HG03342 (cell line): ENCODE results near the gene ACTL6B.
"Not testable (repeated sequence)": the region's sequence is repeated elsewhere in the genome, so short reads cannot be mapped to it uniquely, and the experiment has no call there.

Experiments
- ATAC-seq: cut with Tn5 transposase; IDR thresholded peaks from one replicate; pipeline ENCODE4 v1.9.1; 2021; ENCODE audit warnings: mild to moderate bottlenecking, moderate library complexity; ENCODE audit not compliant: unreplicated experiment

The ACTL6B gene

DNA sequence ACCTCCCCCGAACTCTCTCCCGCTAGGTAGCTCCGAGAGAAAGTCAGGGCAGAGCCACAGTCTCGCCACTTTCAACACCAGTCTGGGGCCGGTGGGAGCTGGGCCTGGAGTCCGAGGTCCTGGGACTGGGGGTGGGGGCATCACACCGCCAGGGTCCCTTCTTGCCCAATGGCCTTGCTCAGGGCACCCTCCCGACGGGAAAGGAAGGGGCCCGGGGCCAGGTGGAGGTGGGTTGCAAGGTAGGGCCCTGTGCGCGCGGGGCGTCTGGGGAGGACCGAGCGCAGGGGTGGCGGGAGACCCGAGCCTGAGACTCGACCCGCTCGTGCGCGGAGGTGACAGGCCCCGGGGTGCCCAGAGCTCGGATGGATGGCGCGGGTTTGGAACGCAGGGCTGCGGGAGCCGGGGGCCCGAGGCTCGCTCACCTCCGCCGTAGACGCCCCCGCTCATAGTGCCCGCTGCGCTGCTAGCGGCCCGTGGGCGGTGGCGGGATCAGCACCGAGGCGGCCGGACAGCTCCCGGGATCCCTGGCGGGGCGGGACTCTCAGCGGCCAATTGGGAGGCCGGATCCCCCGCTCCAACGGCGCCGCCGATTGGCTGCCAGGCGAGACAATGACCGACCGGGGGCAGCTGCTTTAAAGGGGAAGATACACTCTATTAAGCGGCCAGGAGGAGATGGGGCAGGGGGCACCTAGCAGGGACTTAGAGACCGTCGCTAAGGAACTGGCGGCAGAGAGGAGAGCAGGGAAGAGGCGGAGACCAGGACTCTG, at the start of gene ACTL6B:
ACTL6B (minus strand) TSS at position 541 of the 767 bp plus-strand sequence; CDS start at position 447, 94 bp downstream.
- ATAC-seq: no peak

DNA sequence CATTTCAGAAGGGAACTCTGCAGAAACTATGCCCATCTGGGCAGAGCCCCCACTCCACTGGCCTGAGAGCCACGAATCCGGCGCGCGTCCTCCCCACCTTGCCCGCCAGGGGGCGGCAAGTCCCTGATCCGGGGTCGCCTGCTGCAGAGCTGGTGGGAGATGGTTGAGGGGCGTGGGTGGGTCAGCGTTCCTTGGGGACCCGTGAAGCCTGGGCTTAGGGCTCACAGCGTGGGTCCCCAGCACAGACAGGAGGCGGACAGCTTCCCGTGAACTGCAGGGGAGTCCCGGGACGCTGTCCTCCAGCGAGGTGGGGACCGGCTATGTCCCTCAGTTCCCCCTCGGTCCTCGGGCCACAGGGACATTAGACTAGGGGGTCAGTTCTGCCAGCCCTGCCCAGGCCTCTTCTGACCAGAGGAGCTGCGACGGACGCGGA, 49.1 kb upstream of the ACTL6B start:
- peak; percentile 62 for ATAC-seq

DNA sequence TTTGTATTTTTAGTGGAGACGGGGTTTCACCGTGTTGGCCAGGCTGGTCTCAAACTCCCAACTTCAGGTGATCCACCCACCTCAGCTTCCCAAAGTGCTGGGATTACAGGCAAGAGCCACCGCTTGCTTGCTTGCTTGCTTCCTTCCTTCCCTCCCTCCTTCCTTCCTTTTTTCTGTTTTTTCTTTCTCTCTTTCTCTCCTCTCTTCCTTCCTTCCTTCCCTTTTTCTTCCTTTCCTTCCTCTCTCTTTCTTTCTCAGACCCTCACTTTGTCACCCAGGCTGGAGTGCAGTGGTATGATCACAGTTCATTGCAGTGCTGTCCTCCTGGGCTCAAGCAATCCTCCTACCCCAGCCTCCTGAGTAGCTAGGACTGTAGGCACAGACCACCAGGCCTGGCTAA, 44.8 kb upstream of the ACTL6B start:
- ATAC-seq: not testable (repeated sequence)

DNA sequence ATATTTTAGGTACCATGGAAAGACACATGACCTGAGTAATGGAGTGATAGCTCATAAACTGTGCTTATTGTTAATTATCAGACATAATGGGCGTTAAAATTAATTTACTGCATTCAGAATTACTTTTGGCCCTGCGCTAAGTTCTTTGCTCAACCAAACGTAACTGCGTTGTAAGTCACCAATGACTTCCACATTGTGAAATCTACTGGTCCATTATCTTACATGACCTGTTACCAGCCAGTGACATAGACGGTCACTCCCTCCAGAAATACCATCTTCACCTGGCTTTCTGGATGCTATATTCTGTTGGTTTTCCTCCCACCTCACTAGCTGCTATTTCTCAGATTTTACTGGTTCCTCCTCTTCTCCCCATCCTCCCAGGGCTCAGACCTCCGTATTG, 42.8 kb upstream of the ACTL6B start:
- no peak for ATAC-seq

DNA sequence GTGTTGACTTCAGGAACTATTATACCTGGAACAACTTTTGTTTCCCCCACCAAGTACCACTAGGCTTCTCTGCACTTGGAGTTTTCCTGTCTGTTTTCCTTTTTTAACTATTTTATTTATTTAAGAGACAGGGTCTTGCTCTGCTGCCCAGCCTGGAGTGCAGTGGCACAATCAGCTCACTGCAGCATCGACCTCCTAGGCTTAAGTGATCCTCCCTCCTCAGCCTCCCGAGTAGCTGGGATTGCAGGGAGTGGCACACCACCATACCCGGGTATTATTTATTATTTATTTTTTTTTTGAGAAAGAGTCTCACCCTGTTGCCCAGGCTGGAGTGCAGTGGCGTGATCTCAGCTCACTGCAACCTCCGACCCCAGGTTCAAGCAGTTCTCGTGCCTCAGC, 39.9 kb upstream of the ACTL6B start:
- no peak for ATAC-seq

DNA sequence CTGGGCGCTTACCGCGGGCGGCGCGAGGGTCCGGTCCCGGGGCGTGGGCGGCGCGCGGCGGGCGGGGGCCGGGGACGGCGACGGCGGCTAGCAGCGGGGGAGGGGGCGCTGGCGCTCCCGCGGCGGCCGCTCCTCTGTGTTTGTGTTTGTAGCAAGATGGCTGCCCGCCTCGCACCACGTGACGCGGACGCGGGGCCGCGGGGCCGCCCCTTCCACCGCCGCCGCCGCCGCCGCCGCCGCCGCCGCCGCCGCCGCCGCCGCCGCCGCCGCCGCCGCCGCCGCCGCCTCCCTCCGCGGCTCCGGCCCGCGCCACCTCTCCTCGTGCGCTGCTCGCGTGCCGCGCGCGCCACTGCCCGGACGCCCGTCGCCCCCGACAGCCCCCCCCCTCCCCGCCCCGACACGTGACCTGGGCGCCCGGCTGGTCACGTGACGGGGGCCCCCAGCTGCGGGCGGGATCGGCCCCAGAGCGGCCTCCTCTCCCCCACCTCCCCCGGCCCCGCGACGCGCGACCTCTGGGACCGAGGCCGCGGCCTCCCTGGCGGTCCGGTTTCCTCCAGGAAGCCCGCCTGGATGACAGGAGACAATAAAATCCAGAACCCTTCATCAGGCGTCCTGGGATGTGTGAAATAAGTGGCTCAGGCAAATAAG, 38.0 kb upstream of the ACTL6B start, which contains the start of gene GIGYF1:
GIGYF1 (minus strand) TSS at position 153 of the 648 bp plus-strand sequence. CDS start 6,012 bp downstream, outside the sequence.
- ATAC-seq: peak; percentile 47

DNA sequence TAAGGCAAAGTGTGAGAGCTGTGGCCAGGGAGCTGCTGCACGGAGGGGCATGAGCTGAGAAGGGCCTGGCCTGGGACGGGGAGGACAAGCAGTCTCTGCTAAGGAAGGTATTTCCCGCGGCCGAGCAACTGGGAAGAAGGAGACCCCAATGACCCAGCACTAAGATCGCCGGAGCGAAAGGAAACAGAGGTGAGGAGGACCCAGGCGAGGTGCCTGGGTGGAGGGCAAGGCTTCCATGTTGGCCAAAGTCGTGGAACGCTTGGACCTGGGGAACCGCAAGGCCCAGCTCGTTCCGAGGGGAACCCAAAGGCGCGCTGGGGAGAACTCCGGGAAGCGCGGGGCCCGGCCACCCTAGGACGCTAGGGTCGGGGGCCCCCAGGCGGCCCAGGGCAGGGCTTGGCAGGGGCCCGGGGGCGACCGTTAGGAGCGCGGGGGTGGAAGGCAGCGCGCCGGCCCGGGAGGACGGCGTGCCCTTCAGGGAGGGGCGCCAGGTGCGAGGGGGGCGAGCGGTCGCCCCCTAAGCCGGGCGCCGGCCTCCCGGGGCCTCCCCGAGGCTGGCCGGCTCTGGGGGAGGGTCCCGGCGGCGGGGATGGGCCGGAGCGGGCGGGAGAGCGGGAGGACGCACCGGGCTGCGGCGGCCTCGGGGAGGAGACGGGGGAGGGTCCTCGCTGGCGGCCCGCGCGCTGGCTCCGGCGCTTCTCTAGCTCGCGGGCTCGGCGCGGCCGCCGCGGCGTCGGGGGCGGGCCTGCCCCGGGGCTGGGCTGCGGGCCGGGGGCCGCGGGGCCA, 37.3 kb upstream of the ACTL6B start:
- ATAC-seq: peak; percentile 13

DNA sequence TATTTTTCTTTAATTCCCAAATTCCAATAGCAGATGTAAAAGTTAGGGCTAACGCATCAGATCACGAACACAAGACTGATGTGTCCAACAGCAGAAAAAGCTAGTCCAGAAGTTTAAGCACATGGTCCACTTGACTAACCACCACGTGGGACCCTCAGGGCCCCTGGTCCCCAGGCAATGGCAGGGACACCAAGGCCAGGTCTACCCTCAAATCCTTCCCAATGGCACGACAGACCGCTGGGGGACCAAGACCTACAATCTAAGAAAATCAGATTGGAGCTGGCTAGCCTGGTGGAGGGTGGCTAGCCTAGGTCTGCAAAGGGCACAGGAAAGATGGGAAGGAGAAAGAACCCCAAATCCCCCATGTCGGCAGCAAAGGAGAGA, 36.3 kb upstream of the ACTL6B start:
- ATAC-seq: no peak

DNA sequence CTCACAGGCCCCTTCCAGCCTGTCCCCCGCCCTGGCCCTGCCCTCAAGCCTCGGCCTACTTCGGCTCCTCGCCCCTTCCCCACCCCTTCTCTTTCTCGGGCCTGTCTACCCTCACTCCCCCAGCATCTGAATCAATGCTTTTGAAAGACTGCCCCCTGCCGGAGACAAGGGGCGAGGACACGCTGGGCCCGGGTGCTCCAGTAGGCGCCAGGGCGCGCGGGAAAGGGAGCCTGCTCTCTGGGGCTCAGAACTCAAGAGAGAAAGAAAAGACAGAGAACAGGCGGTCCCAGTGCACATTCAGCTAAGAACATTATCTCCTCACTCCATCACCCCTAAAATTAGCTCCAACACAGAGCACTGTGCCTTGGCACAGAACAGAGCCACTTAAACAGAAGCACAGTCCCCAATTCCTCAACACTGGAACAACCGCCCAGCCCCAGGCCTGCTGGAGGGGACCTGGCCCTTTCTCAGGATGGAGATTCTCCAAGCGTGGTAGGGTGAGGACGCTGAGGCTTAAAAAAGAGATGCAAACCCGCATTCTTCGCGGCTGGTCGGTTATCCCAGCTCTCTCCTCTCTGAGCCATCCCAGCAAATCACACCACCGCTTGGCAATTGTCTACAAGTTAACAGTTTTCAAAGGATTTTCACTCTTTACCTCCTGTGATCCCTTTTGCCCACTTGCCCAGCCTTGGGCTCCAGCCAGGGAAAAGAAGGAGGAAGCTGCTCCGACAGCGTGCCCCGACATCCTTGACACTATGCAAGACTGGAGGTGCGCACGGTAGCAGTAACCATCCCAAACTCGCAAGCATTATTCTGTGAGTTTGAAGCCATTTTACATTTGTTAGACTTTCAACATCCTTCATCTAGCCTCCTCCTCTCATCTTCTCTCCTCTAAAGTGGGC, 35.7 kb upstream of the ACTL6B start:
- peak; percentile 45 for ATAC-seq

DNA sequence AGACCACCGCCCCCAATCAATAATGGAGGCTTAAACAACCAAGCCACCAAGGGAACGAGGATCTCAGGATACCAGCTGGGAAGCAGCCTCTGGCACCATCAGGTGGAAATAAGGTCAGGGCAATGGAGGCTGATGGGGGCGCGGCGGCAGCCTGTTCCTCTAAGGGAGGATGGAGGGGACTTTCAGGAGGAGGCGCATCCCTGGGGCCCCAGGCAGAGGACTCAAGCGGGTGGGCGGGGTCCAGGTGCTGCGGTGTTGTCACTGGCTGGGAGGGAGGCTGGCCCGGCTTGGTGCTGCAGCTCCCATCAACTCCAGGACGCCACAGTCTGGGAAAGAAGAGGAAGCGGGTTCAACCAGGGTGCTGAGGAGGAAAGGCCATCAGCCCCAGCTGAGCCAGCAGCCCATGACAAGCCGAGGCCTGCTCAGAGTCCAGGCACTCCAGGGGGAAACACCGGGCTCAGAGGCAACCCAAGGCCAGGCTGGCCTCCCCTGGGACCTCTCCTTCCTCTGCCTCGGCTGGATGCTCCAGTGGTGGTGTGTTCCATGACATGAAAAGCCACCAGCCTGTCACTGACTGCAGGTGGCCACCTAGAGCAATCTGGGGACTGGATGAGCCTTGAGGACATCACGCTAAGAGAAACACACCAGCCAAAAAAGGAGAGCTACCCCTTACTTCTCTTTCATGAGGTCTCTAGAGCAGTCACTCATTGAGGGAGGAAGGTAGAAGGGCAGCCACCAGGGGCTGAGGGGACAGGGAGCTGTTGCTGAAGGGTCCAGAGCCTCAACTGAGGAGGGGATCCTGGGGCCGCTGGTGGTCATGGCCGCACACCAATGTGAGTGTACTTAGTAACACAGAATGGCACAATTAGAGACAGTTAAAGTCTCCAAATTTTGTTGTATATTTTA, 33.2 kb upstream of the ACTL6B start:
- no peak for ATAC-seq

DNA sequence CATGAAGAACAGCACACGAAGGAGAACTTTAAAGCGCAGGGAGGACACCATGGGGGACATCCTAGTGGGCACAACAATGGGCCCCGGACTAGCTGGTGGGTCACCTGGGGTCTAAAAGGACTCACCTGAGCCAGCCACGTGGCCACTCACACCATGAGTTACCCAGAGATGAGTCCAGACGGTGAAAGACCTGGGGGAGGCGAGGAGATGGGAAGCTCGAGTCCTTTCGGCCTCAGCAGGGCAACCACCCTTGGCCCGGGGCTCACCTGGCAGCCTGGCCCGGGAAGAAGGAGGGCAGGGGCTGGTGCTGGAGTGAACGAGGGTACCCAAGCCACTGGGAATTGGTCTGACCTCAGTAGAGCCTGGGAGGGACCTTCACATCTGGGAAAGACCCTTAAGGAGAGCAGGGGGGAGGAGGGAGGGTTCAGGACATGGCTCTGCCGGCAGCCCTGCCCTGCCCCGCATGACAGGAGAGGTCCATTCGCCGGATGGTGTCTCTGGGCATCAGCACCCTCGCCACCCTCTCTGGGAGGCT, 32.1 kb upstream of the ACTL6B start:
- ATAC-seq: no peak

DNA sequence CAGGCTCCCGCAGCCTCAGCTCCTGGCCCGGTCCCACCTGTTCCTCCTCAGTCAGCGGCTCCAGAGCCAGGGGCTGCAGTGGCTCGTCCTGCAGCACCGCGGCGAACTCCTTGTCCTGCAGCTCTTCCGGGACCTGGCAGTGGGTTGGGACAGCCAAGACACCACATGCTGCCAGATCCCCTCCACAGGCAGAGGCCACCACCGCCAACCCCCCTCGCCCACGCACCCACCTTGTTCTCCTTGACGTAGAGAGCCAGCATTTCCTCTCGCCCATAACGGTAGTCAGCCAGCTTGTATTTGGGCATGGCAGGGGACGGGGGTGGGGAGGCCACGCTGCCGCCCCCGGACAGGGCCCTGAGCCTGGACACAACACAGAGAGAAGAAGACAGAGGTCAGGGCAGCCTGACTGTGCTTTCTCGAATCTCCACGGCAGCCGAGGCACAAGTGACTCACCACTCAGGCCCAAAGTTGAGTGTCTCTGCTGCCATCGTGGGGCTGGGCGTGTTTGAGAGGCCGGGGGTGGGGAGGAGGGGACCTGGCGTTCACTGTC, 31.6 kb upstream of the ACTL6B start:
- no peak for ATAC-seq

DNA sequence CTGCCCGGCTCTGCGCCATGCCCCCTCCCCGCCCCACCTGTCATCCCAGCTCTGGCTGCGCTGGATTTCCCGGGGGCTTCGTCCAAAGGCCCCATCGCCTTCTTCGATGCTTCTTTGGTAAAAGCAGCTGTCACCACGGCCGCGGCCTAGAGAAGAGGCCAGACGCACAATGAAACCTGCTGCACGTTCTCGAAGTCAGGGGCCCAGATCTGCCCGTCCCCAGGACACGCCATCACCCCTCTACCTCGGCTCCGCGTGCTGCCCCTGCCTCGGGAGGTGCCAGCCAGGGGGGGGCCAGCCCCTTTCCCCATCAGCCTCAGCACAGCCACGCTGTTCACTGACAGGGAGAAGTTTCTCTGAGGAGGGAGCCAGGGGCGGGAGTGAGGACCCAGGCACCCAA, 31.0 kb upstream of the ACTL6B start:
- no peak for ATAC-seq

DNA sequence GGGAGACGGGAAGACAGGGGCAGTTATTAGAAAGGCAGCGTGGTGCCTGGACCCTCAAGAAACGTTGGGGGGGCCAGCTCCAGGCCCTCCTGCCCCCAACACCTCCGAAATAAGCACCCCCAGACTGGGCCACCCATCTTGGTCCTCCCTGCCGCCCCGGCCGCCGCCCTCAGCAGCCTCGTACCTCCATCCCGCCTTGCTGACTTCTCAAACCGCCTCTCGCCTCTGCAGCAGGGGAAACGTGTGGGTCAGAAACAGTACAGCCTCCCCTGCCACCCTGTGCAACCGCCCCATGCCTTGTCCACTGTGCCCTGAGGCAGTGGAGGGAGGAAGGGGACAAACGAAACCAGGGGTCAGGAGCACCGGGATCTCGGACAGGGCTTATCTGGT, 30.6 kb upstream of the ACTL6B start:
- no peak for ATAC-seq

DNA sequence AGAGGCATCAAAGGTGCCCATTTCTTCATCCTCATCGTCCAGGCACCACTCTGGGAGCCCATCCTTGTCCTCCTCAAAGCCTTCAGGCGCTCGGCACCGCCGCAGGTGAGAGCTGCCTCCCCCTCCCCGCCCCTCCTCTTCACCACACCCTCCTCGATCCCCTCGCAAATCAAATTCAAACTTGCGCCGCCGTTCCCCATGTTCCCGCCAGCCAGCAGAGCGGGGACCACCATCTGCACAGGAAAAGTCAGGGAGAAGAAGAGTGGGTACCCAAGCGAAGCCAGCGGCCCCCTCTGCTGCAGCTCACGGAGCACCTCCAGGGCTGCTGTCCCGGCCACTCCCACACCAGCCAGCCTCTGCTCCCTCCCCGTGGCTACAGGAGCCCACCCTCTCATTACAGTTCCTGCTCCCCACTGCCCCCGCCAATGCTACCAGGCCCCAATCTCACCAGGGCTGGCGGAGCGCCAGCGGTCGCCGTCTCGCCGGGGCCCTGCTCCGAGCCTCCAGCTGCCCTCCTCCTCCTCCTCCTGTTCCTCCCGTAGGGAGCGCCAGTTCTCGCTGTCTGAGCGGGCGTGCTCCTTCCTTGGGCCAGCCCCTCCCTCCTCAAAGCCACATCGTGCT, 30.1 kb upstream of the ACTL6B start:
- ATAC-seq: no peak

DNA sequence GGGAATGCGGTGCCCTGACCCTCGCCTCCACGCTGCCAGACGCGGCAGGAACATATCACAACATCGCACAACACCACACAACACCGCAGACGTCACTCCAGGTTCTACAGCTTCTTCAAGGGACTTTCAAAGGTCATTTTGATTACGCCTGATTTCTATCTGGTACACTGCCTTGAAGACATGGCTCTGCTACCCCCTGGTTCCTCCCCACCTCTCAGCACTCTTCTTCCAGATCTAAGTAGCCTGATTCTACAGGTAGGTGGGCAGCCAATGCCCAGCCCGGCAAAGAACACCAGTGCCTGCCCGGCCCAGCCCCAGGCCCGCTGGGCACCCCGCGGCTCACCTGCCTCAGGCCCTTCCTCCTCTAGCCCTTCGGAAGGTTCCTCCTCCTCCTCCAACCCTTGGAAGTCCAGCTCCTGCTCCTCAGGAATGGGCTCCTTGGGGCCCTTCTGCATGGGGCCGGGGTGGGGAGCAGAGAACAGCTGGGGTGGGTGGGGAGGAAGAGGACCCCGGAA, 29.4 kb upstream of the ACTL6B start:
- no peak for ATAC-seq

DNA sequence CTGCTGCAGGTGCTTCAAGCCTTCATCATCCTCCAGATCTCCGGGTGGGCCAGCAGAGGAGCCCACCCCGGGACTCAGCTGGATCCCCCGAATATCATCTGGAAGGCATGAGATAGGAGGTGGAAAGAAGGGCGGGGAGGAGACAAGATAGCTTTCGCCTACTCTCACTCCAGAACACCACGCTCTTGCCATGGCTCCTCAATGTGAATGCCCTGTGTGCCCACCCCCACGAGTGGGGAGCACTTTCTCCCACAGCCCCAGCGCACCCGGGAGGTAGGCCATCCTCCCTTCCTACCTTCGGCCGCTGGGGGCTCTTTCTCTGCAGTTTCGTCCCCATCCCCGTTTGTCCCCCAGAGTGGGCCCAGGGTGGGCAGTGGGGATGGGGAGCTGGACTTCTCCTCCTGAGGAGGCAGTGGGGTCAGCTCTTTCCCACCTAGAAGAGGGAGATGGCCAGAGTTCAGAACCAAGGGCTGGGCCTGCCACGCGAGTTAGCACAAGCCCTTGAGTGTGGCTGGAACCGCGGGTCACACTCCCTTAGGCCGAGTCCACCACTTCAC, 28.9 kb upstream of the ACTL6B start:
- ATAC-seq: no peak

DNA sequence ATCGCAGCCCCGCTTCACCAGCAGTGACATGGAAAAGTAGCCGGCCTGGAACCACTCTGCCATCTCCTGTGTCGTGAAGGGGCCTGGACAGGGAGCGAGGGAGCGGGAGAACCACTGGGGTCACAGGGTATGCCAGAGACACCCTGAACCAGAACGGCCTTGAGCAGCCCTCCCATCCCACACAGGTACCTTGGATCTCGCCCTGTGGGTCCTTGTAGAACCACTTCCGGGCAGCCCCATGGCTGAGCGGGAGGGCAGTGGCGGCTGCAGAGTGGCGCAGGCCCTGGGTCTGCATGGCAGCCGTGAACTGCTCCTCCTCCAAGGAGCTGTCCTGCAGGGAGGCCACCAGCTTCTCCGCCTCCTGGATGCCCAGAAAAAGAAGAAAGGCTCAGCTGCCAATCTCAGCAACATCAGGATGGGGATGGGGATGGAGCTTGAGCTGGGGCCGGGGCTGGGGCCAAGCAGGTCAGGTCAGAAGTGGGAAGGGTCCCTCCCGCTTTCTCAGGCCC, 28.3 kb upstream of the ACTL6B start:
- ATAC-seq: no peak
